Measurements from ENCODE around the gene DNAL4.
"Not testable (repeated sequence)": the region's sequence is repeated elsewhere in the genome, so short reads cannot be mapped to it uniquely, and the experiment has no call there.

The DNAL4 gene

GRCh38 chr22:38820020-38820419 is 26.1 kb upstream of the DNAL4 start:
- TF ChIP-seq CTCF (conservative IDR thresholded peaks at IDR 0.05; ENCODE audit: low read depth, low read length) = no peak
- H3K4me3 ChIP-seq (ENCODE audit: low read length) = no peak overlapping the region
- DNase-seq (ENCODE audit: low read depth) = no peak

- H3K4me3 ChIP-seq (ENCODE audit: low read length) = no peak overlapping the region
- no peak for DNase-seq (ENCODE audit: low read depth)
- no peak for TF ChIP-seq CTCF (conservative IDR thresholded peaks at IDR 0.05; ENCODE audit: low read depth, low read length)
These were observed 25.5 kb upstream of the DNAL4 start for GRCh38 chr22:38819387-38819940.

- DNase-seq (ENCODE audit: low read depth) = no peak
- no peak overlapping the region for H3K4me3 ChIP-seq (ENCODE audit: low read length)
- no peak for TF ChIP-seq CTCF (conservative IDR thresholded peaks at IDR 0.05; ENCODE audit: low read depth, low read length)
These were observed 23.3 kb upstream of the DNAL4 start for GRCh38 chr22:38817196-38817595.

- TF ChIP-seq CTCF (conservative IDR thresholded peaks at IDR 0.05; ENCODE audit: low read depth, low read length) = no peak
- no peak for DNase-seq (ENCODE audit: low read depth)
- no peak overlapping the region for H3K4me3 ChIP-seq (ENCODE audit: low read length)
These were observed 21.9 kb upstream of the DNAL4 start for GRCh38 chr22:38815842-38816241.

- DNase-seq (ENCODE audit: low read depth) = no peak
- TF ChIP-seq CTCF (conservative IDR thresholded peaks at IDR 0.05; ENCODE audit: low read depth, low read length) = no peak
- no peak overlapping the region for H3K4me3 ChIP-seq (ENCODE audit: low read length)
These were observed 17.3 kb upstream of the DNAL4 start for GRCh38 chr22:38811241-38811640.

- not testable (repeated sequence) for DNase-seq (ENCODE audit: low read depth); H3K4me3 ChIP-seq (ENCODE audit: low read length)
These were observed 11.2 kb upstream of the DNAL4 start for GRCh38 chr22:38805041-38805593.

GRCh38 chr22:38802671-38803121 is 8.8 kb upstream of the DNAL4 start:
- peak; percentile 84 for DNase-seq (ENCODE audit: low read depth)
- H3K4me3 ChIP-seq (ENCODE audit: low read length) = no peak overlapping the region
- no peak for TF ChIP-seq CTCF (conservative IDR thresholded peaks at IDR 0.05; ENCODE audit: low read depth, low read length)
